ENCODE data around the gene CNBD2.

DNA sequence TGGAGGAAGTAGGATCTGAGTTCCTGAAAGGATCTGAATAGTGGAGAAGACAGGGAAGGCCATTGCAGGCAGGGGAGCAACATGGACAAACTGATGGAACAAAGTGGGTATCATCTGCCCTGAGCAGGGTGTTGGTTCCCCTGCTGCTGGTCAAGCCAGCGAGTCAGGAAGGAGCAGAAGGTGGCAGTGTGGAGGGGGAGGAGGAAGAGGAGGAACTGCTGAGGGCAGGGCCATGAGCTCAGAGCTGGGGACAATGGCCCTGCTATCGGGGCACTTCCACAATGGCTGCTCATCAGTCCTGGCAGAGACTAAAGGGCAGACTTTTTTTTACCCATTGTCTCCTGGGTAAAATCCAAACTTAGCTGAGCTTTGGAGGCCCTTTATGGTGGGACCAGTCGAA, 13.6 kb downstream of the CNBD2 start:
- TF ChIP-seq EZH2 (IDR thresholded peaks at IDR 0.05; ENCODE audit: borderline replicate concordance, low read length) (no peak), CTCF (conservative IDR thresholded peaks at IDR 0.05 in 1 of 2, IDR thresholded peaks at IDR 0.05 in 1 of 2; ENCODE audit: extremely low read depth in 1 of 2, insufficient read depth in 1 of 2, low read depth in 1 of 2, low read length in 2 of 2) (no peak)
